Measurements from ENCODE around the gene ADIPOR2. TPM values are rescaled to one million over a fixed set of nuclear protein-coding genes. Genes with fewer than 3 reads are reported as not detected.
"Not testable (repeated sequence)": the region's sequence is repeated elsewhere in the genome, so short reads cannot be mapped to it uniquely, and the experiment has no call there.

ADIPOR2 gene
- total RNA-seq, 1 experiment from 2014 or later = 23.0 TPM

GRCh38 chr12:1707051-1707450 lies 16.2 kb downstream of the ADIPOR2 start:
- H3K36me3 ChIP-seq (replicated peaks; ENCODE audit: control insufficient read depth, insufficient read depth, low read length) = no peaks in the 10 kb centered on the region
- no peak overlapping the region for H3K4me3 ChIP-seq (ENCODE audit: insufficient read depth, low read depth, low read length)
- no peaks in the 10 kb centered on the region for H3K27me3 ChIP-seq (ENCODE audit: control insufficient read depth, insufficient read depth, low read length)
- DNase-seq = no peak

- H3K36me3 ChIP-seq (replicated peaks; ENCODE audit: control insufficient read depth, insufficient read depth, low read length); DNase-seq; H3K4me3 ChIP-seq (ENCODE audit: insufficient read depth, low read depth, low read length); H3K27me3 ChIP-seq (ENCODE audit: control insufficient read depth, insufficient read depth, low read length): not testable (repeated sequence)
Measured at GRCh38 chr12:1709968-1710367, 19.1 kb downstream of the ADIPOR2 start.

GRCh38 chr12:1710870-1711269 lies 20.0 kb downstream of the ADIPOR2 start:
- DNase-seq; H3K36me3 ChIP-seq (replicated peaks; ENCODE audit: control insufficient read depth, insufficient read depth, low read length); H3K4me3 ChIP-seq (ENCODE audit: insufficient read depth, low read depth, low read length); H3K27me3 ChIP-seq (ENCODE audit: control insufficient read depth, insufficient read depth, low read length): not testable (repeated sequence)

- not testable (repeated sequence) for DNase-seq; H3K27me3 ChIP-seq (ENCODE audit: control insufficient read depth, insufficient read depth, low read length); H3K36me3 ChIP-seq (replicated peaks; ENCODE audit: control insufficient read depth, insufficient read depth, low read length); H3K4me3 ChIP-seq (ENCODE audit: insufficient read depth, low read depth, low read length)
Measured at GRCh38 chr12:1711536-1712211, 20.8 kb downstream of the ADIPOR2 start.

- DNase-seq; H3K27me3 ChIP-seq (ENCODE audit: control insufficient read depth, insufficient read depth, low read length); H3K36me3 ChIP-seq (replicated peaks; ENCODE audit: control insufficient read depth, insufficient read depth, low read length); H3K4me3 ChIP-seq (ENCODE audit: insufficient read depth, low read depth, low read length): not testable (repeated sequence)
Measured at GRCh38 chr12:1712305-1712704, 21.4 kb downstream of the ADIPOR2 start.

GRCh38 chr12:1712852-1713251 lies 22.0 kb downstream of the ADIPOR2 start:
- not testable (repeated sequence) for H3K36me3 ChIP-seq (replicated peaks; ENCODE audit: control insufficient read depth, insufficient read depth, low read length)

GRCh38 chr12:1713783-1714348 lies 23.0 kb downstream of the ADIPOR2 start:
- not testable (repeated sequence) for H3K36me3 ChIP-seq (replicated peaks; ENCODE audit: control insufficient read depth, insufficient read depth, low read length); DNase-seq; H3K27me3 ChIP-seq (ENCODE audit: control insufficient read depth, insufficient read depth, low read length); H3K4me3 ChIP-seq (ENCODE audit: insufficient read depth, low read depth, low read length)

More at GRCh38 chr12:1712852-1713251, 22.0 kb downstream of the ADIPOR2 start:
- not testable (repeated sequence) for H3K4me3 ChIP-seq (ENCODE audit: insufficient read depth, low read depth, low read length); DNase-seq; H3K27me3 ChIP-seq (ENCODE audit: control insufficient read depth, insufficient read depth, low read length)

GRCh38 chr12:1715459-1715858 lies 24.6 kb downstream of the ADIPOR2 start:
- not testable (repeated sequence) for H3K27me3 ChIP-seq (ENCODE audit: control insufficient read depth, insufficient read depth, low read length); H3K4me3 ChIP-seq (ENCODE audit: insufficient read depth, low read depth, low read length); DNase-seq; H3K36me3 ChIP-seq (replicated peaks; ENCODE audit: control insufficient read depth, insufficient read depth, low read length)

- no peaks in the 10 kb centered on the region for H3K36me3 ChIP-seq (replicated peaks; ENCODE audit: control insufficient read depth, insufficient read depth, low read length)
- no peak overlapping the region for H3K4me3 ChIP-seq (ENCODE audit: insufficient read depth, low read depth, low read length)
- no peaks in the 10 kb centered on the region for H3K27me3 ChIP-seq (ENCODE audit: control insufficient read depth, insufficient read depth, low read length)
- no peak for DNase-seq
Measured at GRCh38 chr12:1716215-1716862, 25.5 kb downstream of the ADIPOR2 start.

- Histone ChIP-seq H3K4me3 (ENCODE audit: insufficient read depth, low read depth, low read length) (no peak overlapping the region), H3K27me3 (ENCODE audit: control insufficient read depth, insufficient read depth, low read length) (no peaks in the 10 kb centered on the region), H3K36me3 (replicated peaks; ENCODE audit: control insufficient read depth, insufficient read depth, low read length) (no peaks in the 10 kb centered on the region)
- no peak for DNase-seq
Measured at GRCh38 chr12:1716911-1717310, 26.0 kb downstream of the ADIPOR2 start.

GRCh38 chr12:1719139-1719538 lies 28.3 kb downstream of the ADIPOR2 start:
- Histone ChIP-seq H3K27me3 (ENCODE audit: control insufficient read depth, insufficient read depth, low read length) (no peaks in the 10 kb centered on the region), H3K36me3 (replicated peaks; ENCODE audit: control insufficient read depth, insufficient read depth, low read length) (no peaks in the 10 kb centered on the region), H3K4me3 (ENCODE audit: insufficient read depth, low read depth, low read length) (no peak overlapping the region)
- DNase-seq = no peak

- no peaks in the 10 kb centered on the region for H3K36me3 ChIP-seq (replicated peaks; ENCODE audit: control insufficient read depth, insufficient read depth, low read length)
- no peak for DNase-seq
- no peaks in the 10 kb centered on the region for H3K27me3 ChIP-seq (ENCODE audit: control insufficient read depth, insufficient read depth, low read length)
- H3K4me3 ChIP-seq (ENCODE audit: insufficient read depth, low read depth, low read length) = no peak overlapping the region
Measured at GRCh38 chr12:1720494-1720893, 29.6 kb downstream of the ADIPOR2 start.

GRCh38 chr12:1723721-1724120 lies 32.9 kb downstream of the ADIPOR2 start:
- H3K27me3 ChIP-seq (ENCODE audit: control insufficient read depth, insufficient read depth, low read length) = no peaks in the 10 kb centered on the region
- DNase-seq = no peak
- no peak overlapping the region for H3K4me3 ChIP-seq (ENCODE audit: insufficient read depth, low read depth, low read length)
- H3K36me3 ChIP-seq (replicated peaks; ENCODE audit: control insufficient read depth, insufficient read depth, low read length) = no peaks in the 10 kb centered on the region

- Histone ChIP-seq H3K27me3 (ENCODE audit: control insufficient read depth, insufficient read depth, low read length) (no peaks in the 10 kb centered on the region), H3K36me3 (replicated peaks; ENCODE audit: control insufficient read depth, insufficient read depth, low read length) (no peaks in the 10 kb centered on the region), H3K4me3 (ENCODE audit: insufficient read depth, low read depth, low read length) (no peak overlapping the region)
- no peak for DNase-seq
Measured at GRCh38 chr12:1724250-1724649, 33.4 kb downstream of the ADIPOR2 start.

GRCh38 chr12:1726753-1727152 lies 35.9 kb downstream of the ADIPOR2 start:
- DNase-seq = no peak
- H3K27me3 ChIP-seq (ENCODE audit: control insufficient read depth, insufficient read depth, low read length) = no peaks in the 10 kb centered on the region

More at GRCh38 chr12:1726753-1727152, 35.9 kb downstream of the ADIPOR2 start:
- H3K4me3 ChIP-seq (ENCODE audit: insufficient read depth, low read depth, low read length) = no peak overlapping the region
- no peaks in the 10 kb centered on the region for H3K36me3 ChIP-seq (replicated peaks; ENCODE audit: control insufficient read depth, insufficient read depth, low read length)
